GM21723 (cell line): ENCODE data around the gene LAT.

ENCODE experiments used
- ATAC-seq: cut with Tn5 transposase; IDR thresholded peaks from one replicate; pipeline ENCODE4 v1.9.1; 2021; ENCODE audit warnings: mild to moderate bottlenecking, moderate library complexity; ENCODE audit not compliant: unreplicated experiment

The LAT gene

DNA sequence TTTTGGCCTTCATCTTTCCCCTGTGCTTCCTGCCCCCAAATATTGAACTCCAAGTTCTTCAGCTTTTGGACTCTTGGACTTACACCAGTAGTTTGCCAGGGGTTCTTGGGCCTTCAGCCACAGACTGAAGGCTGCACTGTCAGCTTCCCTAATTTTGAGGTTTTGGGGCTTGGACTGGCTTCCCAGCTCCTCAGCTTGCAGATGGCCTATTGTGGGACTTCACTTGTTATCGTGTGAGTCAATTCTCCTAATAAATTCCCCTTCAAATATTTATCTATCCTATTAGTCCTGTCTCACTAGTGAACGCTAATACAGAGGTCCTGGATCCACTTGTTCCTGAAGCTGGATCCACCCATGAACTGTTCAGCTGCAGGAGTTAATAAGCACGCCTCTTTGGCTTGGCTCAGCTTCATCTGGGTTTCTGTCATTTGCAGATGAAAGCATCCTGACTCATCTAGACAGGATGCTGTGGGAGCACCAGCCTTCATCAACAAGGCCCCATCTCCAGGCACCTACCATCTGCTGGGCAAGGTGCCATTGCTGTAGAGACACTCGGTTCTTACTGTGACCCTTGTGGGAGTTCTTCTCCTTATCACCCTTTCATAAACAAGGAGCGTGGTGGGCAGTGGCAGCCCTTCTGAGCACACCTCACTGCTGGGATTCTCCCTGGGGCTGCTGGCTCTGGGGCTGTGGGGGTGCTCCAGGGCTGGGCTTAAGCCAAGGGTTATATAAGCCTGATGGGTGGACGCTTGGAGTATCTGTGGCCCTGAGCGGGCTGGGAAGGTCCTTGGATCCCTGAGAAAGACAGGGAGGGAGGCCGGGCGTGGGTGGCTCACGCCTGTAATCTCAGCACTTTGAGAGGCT lies 23.1 kb downstream of the LAT start:
- no peak for ATAC-seq

DNA sequence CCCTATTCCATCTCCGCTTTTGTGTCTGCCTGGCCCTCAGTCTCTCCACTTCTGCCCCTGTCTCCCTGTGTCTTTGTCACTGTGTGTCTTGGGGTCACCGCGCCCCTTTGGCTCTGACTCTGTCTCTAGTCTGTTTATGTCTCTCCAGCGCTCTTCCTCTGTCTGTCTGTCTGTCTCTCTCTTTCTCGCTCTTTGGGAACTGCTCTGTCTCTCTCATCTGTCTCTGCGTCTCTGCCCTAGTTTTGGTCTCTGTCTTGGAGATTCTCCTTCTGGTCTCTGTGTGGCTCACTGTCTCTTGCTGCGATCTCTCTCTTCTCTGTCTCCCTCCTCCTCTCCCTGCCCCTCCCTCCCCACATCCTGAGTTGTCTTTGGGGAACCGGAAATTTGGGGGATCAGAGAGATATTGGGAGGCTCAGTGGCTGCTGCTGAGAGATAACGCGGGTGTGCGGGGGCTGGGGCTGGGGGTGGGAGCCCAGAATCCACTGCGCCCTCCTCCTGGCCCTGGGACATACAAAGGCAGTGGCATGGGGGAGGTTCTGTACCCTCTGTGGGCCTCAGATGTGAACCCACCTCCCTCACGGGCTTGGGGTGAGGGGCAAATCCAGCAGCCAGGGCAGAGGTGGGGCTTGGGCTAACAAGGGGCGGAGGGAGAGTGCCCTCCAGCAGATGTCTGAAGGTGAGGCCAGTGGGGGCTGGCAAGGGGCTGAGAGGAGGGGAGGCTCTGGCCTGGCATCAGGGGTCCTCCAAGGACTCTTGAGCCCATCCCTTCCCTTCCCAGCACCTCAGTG lies 24.4 kb downstream of the LAT start:
- no peak for ATAC-seq

DNA sequence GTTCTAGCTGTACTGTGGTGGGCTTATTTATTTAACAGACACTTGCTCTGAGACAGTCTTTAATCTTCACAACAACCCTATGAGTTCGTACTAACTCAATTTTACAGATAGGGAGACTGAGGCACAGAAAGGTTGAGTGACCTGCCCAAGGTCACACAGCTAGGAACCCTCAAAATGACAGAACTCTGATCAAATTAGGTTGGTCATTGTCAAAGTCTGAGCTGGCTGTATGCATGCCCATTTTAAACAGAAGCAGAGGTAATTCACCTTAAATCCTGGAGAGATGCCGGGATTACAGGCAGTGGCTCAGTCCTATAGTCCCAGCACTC lies 24.9 kb downstream of the LAT start:
- no peak for ATAC-seq

DNA sequence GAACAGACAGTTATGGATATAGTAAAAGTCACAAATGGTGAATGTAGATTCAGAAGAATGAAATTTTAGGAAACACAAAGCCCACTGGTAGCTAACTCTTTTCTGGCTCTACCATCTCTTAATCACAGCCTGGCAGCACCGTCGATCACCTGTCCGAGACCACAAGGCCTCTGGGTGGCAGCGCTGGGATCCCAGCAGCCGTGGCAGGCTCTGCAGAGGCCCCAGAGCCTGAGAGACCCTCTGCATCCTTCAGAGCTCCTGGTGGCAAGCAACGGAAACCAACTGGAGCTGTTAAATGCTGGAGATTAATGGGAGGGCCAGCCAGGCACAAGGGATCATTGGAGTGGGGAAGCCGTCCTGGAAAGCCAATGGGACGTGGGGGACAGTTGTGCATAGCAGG lies 26.3 kb downstream of the LAT start:
- no peak for ATAC-seq

DNA sequence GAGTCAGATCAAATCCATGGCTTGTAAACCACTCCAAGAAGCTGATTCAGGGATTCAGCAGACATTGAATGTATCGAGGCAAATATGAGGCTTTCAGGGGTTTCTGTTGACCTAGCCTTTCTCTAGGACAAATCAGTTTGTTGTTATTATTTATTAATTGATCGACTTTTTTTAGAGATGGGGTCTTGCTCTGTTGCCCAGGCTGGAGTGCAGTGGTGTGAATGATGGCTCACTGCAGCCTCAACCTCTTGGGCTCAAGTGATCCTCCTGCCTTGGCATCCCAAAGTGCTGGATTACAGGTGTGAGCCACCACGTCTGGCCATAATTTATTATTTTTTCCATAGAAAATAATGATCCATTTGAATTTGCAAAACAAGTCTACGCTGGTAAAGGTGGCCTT lies 27.0 kb downstream of the LAT start:
- ATAC-seq: no peak

DNA sequence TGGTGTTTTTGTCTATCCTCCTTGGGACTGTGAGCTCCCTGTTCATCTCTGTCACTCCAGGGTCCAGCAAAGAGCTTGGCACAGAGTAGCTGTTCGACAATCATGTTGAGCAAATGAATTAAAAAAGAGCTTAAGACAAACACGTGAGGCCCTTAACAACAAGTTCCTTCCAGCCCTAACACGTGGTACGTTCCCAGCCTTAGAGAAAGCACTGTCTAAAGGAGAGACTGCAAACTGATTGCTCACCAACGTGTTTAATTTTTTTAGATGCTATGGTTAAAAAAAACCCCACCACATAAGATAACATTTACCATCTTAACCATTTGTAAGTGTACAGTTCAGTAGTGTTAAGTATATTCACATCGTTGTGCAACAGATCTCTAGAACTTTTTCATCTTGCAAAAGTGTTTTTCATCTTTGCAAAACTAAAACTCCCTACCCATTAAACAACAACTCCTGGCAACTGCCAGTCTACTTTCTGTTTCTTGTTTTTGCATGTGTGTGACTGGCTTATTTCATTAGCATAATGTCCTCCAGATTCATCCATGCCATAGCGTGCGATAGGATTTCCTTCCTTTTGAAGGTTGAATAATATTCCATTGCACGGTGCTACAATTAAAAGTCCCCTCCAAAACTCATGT lies 28.2 kb downstream of the LAT start:
- no peak for ATAC-seq

DNA sequence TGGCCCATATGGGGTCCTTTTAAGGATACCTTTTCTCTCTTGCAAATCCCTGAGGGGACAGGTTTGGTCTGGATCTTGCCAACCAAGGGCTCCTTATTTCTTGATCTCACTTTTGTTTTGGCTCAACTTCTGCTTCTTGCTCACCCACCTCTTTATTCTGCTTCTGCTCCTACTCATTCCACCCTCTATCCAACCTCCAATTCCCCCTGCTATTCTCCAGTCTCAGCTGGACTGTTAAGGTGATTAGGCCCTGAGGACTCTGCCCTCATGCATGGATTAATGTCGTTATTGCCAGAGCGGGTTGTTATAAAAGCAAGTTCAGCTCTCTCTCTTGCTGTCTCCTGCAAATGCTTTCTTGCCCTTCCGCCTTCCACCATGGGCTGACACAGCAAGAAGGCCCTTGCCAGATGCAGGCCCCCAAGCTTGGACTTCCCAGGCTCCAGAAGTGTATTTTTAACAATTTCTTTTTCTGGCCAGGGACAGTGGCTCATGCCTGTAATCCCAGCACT lies 29.8 kb downstream of the LAT start:
- ATAC-seq: no peak

DNA sequence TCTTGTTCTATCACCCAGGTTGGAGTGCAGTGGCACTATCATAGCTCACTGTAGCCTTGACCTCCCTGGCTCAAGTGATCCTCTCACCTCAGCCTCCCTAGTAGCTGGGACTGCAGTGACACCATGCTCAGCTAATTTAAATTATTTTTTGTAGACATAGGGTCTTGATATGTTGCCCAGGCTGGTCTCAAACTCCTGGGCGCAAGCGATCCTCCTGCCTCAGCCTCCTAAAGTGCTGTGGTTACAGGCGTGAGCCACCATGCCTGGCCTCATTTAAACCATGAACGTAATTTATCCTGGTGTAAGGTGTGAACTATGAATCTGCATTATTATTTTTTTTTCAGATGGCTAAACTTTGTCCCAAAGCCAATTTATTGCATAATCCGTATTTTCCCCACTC lies 37.3 kb downstream of the LAT start:
- no peak for ATAC-seq

DNA sequence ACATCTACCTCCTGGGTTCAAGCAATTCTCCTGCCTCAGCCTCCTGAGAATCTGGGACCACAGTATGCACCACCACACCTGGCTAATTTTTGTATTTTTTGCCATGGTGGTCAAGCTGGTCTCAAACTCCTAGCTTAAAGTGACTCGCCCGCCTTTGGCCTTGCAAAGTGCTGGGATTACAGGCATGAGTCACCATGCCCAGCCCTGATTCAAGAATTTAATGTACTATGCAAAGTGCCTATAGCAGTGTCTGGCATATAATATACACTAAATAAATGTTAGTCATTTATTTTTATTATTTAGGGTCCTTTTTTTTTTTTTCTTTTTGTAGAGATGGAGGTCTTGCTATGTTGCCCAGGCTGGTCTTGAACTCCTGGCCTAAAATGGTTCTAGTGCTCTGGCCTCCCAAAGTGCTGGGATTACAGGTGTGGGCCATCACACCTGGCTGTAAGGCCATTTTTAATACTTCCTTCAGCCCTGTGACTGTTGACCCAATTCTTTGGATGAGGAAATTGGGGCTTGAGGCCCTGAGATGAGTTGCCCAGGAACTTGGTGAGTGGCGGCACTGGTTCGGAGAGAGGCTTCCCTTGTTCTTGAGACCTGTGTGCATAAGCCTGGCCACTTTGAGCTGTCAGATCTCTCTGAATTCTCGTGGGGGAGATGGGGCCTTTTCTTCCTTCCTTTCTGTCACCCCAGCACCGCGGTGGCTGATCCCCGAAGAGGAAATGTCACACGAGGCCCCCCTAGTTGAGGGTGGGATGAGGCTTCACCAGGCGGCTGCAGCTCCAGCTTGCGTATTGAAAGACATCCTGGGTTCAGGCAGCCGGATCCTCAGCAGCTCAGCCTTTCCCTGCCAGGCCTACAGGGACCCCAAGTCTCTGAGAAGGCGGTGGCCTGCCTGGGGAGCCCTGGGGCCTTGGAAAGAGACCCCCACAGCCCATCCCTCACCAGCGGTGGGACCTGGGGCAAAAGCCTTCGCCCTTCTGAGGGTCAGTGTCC lies 38.7 kb downstream of the LAT start:
- ATAC-seq: no peak

DNA sequence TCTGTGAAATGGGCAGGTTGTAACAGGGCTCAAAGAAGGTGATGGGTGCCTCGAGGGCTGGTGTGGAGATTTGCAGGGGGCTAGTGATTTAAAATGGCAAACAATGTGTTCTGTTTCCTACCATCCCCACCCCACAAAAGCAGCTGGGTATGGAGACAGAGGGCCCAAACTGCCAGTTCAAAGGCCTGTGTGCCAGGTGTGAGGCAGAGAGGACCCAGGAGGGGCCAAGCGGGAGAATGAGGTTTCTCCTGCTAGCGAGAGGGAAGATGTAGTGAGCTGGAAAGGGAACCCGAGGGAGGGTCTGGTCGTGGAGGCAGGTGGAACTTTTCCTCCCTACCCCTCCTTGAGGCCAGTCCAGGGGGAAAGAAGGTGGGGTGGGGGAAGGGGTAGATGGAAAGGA lies 39.4 kb downstream of the LAT start:
- ATAC-seq: no peak

DNA sequence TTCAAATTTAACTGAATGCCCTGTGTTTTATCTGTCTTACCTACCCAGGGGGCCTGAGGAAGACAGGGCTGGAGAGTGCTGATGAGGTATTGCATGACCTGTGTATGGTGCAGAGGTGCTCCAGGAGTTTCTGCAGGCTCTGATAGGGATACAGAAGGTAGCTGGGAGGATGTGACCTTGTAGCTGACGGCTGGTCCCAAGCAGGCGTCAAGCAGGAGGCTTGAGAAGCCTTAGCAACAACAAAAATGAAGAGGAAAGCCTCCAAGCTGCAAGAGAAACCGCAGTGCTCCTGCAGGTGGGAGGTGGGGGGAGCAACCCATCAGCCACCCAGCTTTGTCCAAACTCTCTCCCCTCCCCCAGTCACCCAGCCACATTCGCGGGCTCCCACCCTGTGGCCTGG lies 40.4 kb downstream of the LAT start:
- ATAC-seq: no peak

DNA sequence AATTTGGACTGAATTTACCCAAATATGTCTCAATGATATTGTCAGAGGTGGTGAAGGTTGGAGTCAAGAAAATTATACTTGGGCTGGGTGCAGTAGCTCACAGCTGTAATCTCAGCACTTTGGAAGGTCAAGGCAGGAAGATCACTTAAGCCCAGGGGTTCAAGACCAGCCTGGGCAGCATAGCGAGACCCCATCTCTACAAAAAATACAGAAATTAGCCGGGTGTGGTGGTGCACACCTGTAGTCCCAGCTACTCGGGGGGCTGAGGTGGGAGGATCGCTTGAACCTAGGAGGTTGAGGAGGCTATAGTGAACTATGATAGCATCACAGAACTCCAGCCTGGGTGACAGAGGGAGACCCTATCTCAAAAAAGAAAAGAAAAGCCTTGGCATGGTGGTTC lies 40.9 kb downstream of the LAT start:
- no peak for ATAC-seq

DNA sequence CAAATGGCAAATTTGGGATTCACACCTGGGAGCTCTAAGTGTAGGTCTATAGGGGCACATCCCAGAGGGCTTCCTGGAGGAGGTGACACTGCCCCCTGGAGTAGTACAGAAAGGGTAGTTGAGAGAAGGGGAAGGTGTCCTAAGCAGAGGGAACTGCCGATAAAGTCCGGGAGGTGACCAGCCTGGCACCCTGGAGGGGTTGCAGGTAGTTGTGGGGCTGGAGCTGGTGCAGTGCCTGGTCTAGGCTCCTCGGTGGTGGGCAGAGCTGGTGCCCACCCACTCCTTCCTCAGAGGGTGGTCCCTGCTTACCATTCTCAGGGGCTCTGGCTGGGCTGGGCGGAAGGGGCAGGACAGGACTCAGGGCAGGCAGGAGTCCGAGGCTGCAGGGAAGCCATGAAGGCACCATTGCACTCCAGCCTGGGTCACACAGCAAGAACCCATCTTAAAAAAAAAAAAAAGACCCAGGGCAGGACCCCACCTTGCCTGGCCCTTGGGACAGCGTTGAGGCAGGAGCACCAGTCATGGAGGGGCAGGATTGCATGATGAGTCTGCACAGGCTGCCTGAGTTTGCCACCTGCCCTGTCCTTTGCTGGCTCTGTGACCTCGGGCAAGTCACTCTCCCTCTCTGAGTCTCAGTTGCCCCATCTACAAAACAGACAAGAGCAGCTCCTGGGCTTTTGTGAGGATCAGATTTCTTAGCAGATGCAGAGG lies 43.8 kb downstream of the LAT start:
- no peak for ATAC-seq

DNA sequence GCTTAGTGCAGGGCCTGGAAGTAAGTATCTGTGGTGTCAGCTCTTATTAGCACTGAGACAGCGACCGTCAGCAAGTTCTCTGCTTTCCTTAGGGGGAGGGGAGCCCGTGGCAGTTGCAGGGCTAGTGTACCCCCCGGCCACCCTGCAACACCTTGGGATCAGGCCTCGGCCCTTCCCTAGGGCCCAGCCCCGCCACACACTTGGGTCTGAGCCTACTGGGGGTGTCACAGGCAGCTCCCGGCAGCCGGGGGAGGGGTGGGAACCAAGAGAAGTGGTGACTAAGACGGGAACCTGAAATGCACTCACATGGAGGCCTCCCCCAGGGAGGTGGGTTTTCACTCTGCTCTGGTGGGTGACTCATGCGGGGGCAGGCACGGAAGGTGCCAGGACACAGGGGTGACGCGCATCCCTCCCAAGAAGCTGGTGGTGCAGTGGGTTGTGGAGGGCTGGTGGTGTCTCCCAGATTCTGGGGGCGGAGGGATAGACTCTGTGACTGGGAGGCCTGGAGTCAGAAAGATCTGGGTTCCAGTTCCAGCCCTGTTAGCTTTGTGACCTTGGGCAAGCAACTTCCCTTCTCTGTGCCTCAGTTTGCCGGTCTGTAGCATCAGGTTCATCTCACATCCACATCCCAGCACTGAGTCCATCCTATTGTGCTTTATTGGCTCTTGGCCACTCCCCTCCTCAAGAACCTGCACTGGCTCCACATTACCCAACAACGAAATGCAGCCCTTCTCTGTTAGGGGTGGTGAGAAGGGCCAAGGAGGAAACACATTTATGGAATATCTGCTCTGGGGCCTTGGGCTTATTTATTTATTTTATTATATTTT lies 44.5 kb downstream of the LAT start:
- ATAC-seq: no peak

DNA sequence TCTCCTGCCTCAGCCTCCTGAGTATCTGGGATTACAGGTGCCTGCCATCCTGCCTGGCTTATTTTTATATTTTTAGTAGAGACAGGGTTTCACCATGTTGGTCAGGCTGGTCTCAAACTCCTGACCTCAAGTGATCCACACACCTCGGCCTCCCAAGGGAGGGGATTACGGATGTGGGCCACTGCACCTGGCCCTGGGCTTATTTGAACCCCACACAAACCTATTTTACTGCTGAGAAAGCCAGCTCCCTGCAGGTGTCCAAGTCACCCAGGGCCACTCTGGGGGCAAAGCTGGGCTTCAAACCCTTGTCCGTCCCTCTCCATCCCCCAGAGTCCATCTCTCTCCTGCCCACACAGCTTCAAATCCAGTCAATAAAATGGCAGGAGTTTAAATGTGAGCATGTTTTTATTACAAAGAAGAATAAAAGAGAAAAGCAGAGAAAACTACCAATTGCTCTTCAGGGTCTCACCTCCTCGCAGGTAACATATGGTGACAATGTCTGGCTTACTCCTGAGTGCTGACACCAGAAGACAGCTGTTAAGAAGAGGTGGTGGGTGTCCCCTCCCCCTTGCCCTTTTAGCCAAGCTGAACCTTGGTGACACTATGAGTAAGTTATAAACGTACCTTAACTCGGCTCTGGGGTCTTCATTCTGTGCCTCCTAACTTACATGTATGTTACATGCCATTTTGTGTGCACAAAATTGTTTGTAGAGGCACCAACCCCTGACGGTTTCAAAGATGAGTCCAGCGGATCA lies 45.4 kb downstream of the LAT start:
- ATAC-seq: no peak
